Fibroblast of skin of scalp (primary cell): ENCODE results near the gene KLC1.
A peak's percentile ranks its signal among the peaks of the same experiment; 100 is the strongest.

Source experiments
- DNase-seq: peaks from one replicate; pipeline ENCODE4 v3.0.0-alpha.2; 2013

The KLC1 gene

DNA sequence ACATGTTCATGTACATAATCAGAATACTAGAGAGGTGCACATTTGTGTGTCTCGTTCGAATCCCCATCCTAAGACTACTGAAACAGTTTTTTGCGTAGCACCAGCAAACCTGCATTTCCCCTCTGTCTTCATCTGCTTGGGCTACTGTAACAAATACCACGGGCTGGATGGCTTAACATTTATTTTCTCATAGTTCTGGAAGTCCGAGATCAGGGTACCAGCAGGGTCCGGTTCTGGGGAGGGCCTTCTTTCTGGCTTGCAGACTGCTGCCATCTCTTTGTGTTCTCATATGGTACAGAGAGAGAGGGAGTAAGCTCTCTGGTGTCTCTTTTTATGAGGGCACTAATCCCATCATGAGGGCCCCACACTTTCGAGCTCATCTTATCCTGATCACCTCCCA, 30.6 kb downstream of the KLC1 start:
- no peak for DNase-seq

DNA sequence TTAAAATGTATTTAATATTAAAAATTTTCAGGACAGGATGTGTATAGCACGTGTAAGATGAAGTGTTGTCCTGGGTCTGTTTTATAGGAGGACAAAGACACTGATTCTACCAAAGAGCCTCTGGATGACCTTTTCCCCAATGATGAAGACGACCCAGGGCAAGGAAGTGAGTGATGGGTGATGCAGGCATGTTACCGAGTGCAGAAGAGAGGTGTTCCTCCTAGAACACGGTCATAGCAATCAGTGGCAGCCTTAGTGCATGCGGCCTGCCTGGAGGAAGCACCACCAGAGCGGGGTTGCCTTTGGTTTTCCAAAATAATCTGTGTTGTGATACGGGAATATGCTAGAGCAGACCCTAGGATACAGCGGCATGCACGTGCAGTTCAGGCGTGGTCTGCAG, 33.0 kb downstream of the KLC1 start:
- DNase-seq, result no peak

DNA sequence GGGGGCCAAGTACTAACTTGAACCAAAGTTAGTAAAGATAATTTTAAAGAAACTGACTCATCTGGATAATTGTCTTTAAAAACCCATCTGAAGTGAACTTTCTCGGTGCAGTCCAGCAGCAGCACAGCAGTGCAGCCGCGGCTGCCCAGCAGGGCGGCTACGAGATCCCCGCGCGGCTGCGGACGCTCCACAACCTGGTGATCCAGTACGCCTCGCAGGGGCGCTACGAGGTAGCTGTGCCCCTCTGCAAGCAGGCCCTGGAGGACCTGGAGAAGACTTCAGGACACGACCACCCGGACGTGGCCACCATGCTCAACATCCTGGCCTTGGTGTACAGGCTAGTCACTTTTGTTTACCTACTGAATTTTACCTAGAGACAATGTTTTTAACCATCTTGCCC, 33.6 kb downstream of the KLC1 start:
- DNase-seq, result no peak

DNA sequence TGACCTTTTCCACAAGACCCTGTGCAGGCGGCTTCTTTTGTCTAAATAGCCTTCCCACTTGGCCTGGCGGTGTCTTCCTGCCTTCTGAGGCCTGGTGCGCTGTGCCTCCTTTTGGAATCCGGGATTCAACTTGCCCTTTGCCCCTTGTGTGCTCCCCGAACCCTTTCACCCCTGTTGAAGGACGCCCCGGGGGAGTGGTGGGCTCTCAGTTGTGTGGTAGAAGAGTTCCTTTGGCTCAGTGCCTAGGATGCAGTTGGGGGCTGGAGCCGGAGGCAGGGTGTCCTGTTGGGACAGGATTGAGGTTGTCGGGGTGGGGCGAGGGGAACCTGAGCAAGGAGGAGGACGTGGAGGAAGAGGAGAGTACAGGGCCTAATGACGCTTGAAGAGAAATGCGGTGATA, 34.5 kb downstream of the KLC1 start:
- DNase-seq, result no peak

DNA sequence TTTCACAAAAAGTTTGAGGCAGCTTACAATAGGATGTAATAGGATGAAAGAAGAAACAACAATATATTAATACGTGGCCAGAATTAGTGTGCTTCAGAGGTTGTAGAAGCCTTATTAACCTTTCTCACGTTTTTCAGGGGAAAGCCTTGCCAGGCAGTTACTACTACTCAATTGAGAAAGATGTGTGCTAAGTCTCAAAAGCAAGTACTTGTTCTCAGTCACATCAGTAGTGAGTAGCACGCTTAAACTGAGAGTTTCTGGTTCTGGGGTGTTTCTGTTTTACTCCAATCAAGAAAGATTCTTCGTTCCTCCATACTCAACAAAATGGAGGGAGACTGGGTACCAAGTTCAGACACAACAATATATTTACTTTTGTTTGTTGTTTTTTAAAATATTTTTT, 38.7 kb downstream of the KLC1 start:
- DNase-seq, result no peak

DNA sequence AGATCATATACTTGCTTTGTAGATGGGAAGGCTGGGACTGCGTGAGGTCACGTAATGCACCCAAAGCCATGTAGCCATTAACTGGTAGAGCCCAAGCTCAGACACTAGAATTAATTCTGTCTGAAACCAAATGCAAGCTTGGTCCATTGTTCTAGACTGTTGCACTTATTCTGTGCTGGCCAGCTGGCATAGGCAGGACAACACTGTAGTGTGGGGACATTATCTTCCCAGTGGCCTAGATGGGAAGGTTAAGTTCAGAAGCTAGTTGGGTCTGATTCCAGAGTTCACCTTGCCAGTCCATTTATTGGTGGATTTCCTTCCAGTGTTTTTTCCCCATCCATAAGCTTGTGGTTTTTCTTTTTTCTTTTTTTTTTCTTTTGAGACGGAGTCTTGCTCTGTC, 39.1 kb downstream of the KLC1 start:
- DNase-seq, result no peak

DNA sequence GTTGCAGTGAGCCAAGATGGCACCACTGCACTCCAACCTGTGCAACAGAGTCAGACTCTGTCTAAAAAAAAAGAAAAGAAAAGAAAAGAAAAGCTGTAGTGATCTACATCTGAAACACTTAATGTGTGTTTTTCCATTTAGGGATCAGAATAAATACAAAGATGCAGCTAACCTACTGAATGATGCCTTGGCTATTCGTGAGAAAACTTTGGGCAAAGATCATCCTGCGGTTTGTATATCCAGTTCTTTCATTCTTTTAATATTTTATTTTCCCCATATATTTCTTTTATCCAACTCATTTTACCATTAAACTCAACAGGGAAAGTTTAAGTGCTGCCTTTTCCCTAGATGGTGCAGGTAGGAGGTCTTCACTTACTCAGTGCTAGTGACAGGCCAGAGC, 40.4 kb downstream of the KLC1 start:
- no peak for DNase-seq

DNA sequence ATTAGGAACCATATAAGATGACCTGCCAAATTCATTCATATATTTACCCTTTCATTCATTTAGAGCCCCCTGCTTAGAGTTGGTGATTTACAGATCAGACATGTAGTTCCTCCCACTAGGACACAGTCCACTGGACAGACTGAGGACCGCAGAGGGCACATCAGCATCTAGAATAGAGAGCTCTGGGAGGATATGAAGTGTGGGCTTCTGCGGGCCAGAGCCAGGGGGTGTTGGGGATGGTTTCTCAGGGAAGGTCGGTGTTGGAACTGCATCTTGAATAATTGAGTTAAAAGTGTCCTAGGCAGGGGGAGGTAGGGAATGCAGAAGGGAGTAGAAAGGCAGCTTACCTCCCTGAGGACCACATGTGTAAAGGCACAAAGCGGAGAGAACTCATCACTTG, 42.9 kb downstream of the KLC1 start:
- DNase-seq, result no peak

DNA sequence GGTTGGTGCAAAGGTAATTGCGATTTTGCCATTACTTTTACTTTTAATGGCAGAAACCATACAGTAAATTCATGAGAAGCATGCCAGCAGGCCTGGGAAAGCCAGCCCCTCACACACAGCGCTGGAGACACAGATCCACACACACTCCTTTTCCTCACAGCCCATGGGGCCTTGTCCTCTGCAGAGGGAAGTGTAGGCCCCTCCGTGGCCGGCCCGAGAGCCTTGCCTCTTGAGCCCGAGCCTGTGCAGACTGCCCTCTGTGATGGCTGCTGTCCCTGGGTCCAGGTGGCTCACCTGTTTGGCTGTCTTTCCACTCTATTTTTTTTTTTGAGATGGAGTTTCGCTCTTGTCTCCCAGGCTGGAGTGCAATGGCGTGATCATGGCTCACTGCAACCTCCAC, 46.9 kb downstream of the KLC1 start:
- no peak for DNase-seq

DNA sequence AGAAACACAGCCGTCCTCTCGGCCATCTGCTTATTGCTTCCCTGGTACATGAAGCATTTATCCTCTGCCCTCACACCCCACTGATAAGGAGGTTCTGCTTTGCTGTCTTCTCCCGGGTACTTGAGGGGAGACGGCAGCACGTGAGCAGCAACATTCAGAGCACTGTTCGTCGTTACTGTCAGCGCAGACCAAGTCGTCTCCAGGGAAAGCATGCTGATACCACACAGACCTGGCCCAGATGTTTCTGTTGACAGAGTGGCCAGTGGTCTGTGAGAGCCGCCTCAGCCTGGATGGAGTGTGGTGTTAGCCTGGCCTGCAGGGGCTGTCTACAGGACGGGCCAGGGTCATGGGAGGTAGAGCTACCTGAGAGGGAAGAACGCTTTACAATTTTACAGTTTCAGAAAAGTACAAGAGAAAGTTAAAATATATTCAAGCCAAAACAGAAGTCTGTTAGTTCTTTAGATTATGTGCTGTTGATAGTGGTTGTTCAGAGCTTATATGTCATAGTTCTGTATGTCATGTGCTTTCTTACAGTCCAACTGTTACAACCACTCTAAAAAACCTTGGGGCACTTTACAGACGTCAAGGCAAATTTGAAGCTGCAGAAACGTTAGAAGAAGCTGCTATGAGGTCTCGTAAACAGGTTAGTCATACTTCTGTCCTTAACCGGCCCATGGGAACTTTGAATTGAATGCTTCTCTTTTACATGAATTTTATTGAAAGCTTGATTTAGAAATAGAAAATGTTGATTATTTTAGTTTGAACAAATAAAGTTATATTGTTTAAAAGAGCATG, 48.1 kb downstream of the KLC1 start:
- no peak for DNase-seq

DNA sequence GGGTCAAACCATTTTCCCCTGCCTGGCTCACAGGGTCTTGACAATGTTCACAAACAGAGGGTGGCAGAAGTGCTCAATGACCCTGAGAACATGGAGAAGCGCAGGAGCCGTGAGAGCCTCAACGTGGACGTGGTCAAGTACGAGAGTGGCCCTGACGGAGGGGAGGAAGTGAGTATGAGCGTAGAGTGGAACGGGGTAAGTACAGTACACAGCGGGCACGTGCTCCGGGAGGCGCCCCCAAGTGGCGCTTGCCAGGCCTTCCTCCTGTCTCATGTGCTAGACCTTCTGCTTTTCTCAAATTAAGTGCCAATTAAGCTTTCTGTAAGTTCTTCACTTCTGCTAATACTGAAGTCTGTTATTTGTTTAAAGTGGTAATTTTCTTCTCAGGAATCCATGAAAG, 50.3 kb downstream of the KLC1 start:
- peak; percentile 29 for DNase-seq

DNA sequence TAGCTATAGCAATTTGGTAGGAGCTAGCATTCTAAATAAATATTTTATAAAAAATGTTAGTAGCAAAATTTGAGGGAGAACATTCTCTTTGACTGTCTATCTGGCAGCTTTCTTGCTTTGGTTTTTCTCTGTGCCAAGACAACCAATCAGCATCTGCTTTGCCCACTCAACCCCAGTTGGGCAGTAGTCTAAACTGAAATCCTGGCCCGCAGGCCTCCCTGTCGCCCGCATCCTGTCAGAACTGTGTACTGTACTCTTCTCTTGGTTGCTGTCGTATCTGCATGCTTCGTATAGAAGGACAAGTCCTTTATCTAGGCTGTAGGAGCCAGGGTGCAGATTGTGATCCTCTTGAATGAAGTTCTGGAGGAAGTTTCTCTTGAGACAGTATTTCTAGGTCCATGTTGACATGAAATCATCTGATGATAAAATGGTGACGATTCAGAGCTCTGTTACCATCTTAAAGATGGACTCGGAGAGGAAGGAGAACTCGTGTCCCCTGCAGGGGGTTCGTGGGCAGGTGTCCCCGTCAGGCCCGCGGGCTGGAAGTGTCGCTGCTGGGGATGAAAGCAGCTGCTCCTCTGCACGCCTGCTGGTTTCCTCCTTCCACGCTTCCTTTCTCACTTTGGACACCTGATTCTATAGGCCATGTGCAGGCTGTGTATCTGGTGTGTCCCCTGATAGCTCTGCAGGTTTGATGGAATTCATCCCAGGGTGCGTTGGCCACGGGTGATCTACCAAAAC, 51.6 kb downstream of the KLC1 start:
- DNase-seq, result no peak

DNA sequence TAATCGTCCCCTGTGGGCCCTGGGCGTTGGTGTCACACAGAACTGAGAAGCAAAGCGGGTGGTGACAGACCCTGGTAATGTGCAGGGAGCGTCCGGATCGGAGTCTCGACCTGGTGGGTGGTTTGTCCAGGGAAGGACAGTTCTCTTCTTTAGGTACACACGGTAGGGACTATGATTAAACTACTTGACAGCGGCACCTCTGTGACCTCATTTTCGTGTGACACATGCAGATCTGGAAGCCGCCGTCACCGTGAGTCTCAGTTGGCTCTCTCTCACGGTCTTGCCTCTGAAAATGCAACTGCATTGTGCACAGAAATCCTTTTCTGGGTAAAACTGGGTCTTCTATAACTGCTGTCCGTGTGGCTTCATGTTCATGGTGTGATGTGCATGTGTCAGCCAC, 54.1 kb downstream of the KLC1 start:
- DNase-seq, result no peak

DNA sequence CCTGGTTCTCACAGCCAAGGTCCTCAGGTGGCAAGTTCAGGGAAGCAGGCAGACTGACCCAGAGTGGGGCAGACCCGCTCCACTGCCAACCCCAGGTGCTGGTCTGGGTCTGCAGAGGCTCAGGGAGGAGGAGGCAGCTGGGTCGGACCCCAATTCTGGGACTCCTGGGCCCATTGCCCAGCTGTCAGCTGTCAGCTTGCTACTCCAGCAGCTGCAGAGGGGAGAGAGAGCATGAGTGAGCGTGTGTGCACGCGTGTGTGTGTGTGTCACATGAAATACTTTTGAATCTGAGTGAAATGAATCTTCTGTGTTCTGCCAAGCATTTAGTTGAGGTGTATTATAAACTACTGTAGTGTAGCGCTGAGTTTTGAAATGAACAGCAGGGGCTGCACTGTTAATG, 55.5 kb downstream of the KLC1 start:
- DNase-seq, result no peak

DNA sequence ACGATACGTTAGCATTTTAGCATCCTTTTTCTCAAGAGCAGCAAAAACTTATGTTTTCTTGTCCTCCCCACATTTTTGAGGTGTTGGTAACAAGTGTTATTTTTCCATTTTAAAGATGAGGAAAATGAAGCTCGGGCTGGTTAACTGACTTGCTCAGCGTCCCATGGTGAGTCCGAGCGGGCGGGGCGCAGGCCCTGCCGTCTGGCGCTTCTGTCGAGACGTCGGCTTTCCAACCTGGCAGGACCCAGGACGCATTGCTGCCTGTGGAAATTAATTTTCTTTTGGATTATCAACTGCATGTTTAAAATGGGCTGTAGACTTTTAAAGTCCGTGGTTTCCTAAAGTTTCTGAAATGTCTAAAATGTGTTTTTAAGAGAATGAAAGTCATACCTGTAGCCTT, 55.9 kb downstream of the KLC1 start:
- DNase-seq, result no peak

DNA sequence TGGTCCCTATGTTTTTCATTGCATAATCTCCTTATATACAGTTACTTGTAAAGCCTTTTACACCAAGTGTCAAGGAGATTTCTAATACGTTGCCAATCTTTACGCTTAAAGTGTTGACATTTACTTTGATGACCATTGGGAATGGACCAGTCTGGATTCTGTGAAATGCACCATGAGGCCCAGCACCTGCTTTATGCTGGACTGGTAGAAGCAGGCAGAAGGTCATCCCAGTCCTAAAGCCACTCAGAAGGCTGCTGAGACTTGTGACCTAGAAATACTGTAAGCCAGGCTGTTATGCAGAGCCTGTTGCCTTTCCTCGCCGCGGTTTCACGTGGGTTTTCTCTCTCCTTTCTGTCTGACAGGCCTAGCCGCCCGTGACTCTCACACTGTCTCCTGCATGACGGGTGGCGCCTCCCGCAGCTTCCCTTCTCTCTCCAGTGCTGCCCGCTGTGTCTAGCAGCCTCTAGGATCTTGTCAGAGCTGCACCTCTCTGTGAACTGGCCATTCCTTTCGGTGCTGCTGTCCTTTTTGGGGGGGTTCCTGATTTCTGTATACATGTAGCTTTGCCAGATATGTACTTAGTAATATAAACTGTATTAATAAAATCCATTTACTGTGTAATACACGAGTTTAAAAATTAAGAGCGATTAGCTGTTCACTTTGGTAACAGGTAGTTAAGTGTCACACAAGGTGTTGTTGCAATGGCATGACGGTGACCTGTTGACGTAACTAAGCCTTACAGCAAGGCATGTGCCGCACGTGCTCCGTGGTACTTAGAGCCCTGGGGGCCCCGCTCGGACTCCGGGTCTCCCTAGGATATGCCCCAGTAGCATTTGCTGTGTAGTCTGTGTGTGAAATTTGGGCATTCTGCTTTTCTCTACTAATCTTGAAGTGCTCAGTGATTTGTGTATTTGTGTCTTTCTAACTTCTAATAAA, 56.5 kb downstream of the KLC1 start:
- no peak for DNase-seq

DNA sequence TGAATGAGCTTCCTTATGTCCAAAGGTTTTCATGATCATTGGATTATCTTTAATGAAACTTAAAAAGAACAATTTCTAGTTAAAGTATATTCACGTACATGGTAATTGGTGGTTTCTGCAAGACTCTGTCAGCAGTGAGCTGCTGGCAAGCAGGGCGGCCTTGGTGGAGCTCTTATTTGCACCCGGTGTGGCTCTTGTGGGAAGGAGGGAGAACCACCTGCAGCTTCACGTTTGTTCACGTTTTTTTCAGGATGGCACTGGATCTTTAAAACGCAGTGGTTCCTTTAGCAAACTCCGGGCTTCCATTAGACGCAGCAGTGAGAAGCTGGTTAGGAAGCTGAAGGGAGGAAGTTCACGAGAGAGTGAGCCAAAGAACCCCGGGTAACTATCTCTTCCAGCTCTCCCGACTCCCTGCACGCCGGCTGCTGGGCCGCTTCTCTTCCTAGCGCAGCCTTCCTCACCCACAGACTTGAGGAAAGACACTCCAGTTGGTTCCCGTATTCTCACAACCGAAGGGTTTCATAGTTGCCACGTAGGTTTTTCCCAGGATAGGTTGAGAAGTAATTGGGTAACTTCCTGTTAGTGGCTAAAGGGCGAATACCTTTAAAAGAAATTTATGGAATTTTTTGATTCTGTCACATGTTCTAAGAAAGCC, 57.9 kb downstream of the KLC1 start:
- peak; percentile 27 for DNase-seq

DNA sequence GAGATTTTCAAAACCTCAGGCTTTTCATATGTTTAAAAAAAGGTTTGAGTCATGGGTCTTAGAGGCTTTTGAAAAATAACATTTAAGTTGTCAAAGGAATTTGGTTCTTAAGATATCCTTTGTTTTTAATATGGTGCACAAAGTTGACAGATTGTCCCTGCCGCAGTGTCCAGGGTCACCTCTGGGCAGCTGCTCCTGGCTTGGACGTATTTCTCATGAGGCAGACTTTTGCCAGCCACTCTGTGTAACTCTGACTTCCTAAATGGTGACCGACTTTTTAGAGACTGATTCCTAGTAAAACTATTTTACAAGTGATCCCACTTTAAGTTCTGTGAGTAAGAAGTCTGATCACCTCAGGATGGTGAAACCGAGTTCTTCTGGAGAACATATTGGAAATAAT, 58.7 kb downstream of the KLC1 start:
- DNase-seq, result no peak

DNA sequence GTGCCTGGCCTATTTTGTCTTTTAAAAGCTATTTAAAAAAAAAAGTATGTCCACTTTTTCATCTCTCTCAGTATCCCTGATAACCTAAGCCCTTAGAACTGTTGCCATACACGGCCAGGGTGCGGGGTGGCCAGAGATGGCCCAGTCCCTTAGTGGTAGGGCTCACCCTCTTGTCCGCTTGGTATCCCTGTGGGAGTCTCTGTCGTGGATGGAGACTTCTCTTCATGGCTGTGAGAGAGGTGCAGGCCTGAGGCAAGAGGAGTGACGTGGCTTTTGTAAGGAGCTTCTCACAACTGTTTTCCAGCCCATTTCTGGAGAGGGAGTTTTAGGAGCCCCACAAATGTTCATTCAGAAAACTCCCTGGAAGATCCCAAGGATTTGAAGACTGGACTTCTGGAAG, 59.4 kb downstream of the KLC1 start:
- no peak for DNase-seq

DNA sequence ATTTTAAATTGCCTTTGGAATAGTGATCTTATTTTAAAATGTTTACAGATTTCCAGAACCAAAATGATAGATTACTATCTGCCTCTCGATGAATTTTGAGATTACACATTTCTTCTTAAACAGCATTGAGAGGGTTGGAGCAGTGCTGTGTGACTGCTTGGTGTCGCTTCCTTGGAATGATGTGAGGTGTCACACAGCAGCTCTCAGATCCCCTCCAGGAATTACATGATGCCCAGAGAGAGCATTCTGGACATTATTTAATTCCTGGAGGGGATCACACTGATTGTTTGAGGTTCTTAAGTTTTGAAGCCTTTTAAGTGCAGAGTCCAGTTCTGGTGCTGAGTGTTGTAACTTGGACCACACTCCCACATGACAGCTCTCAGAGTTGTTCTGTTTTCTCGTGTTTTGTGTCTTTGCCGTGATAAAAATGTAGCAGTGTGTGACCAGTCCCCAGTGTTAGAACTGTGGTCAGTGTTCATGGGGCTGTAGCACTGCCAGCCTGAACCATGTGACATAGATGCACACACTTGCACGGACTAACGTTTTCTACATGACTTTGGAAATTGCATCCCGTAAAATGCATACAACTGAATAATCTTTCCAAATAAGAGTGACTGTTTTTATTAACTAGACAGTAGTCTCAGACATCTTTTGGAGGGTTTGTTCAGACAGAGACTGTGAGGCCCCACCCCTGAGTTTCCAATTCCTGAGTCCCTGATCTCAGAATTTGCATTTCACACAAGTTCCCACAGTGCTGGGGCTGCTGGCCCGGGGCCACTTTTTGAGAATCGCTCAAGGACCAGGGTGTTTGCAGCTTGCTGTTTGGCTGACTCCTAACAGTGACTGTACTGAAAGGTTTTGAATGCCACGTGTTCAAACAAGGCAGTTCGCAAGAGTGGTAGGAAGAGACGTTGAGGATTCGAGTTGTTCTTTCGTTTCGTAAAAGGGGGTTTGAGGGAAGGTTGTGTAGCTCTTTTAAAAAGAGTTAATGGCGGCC, 60.2 kb downstream of the KLC1 start:
- DNase-seq, result no peak

DNA sequence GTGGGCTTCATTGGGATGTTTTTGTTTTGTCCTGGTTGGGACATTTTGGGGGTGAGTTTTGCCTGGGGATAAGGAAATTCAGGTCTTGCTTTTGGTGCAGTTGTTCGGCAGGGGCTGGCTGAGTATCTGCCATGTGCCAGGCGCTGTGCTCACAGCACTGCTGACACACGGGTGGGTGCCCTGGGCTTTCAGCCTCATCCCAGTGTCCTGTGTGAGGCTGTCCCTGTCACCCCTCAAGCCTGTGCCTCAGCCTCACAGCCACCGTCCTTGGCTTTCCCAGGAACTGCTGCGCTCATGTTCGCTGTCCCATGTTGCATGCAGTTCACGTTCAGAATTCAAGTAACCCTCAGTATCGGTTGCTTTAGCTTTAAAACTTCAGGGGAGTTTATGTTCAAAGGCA, 61.3 kb downstream of the KLC1 start:
- DNase-seq, result no peak
